GM23338 (cell line): ENCODE measurements around the gene MIDN. TPM values are rescaled to one million over a fixed set of nuclear protein-coding genes. Genes with fewer than 3 reads are reported as not detected.

Experiments
- ATAC-seq: fragments of 200-7000 bp; cut with Tn5 transposase; 3 replicates; pipeline ENCODE4 v1.9.1; 2020
- DNase-seq: peaks from one replicate; pipeline ENCODE4 v3.0.0-alpha.2; 2015; ENCODE audit warnings: low spot score
- H2AFZ ChIP-seq: fragments of 200-600 bp; sonication (generic); 2 replicates; pipeline ENCODE4 v1.8.0; 2016; ENCODE audit warnings: antibody characterized with exemption, mild to moderate bottlenecking, moderate library complexity
- H3F3A ChIP-seq: fragments of 200-600 bp; sonication (generic); replicated peaks from 2 replicates; pipeline ENCODE4 v1.8.0; 2017; ENCODE audit warnings: antibody characterized with exemption, mixed run types, low read depth
- H3K27ac ChIP-seq: fragments of 200-600 bp; sonication (generic); 2 replicates; pipeline ENCODE4 v1.6.1; 2016; ENCODE audit warnings: low read depth
- H3K27me3 ChIP-seq: fragments of 200-600 bp; sonication (generic); 2 replicates; pipeline ENCODE4 v1.8.0; 2016; ENCODE audit warnings: mild to moderate bottlenecking, mixed run types, moderate library complexity; ENCODE audit not compliant: insufficient read depth
- H3K36me3 ChIP-seq: fragments of 200-600 bp; sonication (generic); 2 replicates; pipeline ENCODE4 v1.8.0; 2016; ENCODE audit warnings: mild to moderate bottlenecking; ENCODE audit not compliant: insufficient read depth
- H3K4me1 ChIP-seq: fragments of 200-600 bp; sonication (generic); 2 replicates; pipeline ENCODE4 v1.8.0; 2016; ENCODE audit warnings: mild to moderate bottlenecking, moderate library complexity; ENCODE audit not compliant: insufficient read depth
- H3K4me2 ChIP-seq: fragments of 200-600 bp; sonication (generic); 2 replicates; pipeline ENCODE4 v1.7.1; 2017; ENCODE audit warnings: mixed run types
- H3K4me3 ChIP-seq: fragments of 200-600 bp; sonication (generic); 2 replicates; pipeline ENCODE4 v1.6.1; 2016; ENCODE audit warnings: mixed run types
- H3K79me2 ChIP-seq: fragments of 200-600 bp; sonication (generic); replicated peaks from 2 replicates; pipeline ENCODE4 v1.8.0; 2017; ENCODE audit warnings: mild to moderate bottlenecking; ENCODE audit not compliant: insufficient read depth
- H3K9me2 ChIP-seq: fragments of 200-600 bp; sonication (generic); 2 replicates; pipeline ENCODE4 v1.8.0; 2017; ENCODE audit not compliant: insufficient read depth
- H4K20me1 ChIP-seq: fragments of 200-600 bp; sonication (generic); replicated peaks from 2 replicates; pipeline ENCODE4 v1.8.0; 2017; ENCODE audit warnings: mild to moderate bottlenecking; ENCODE audit not compliant: insufficient read depth
- H3K27ac Mint-ChIP-seq: 2 replicates; pipeline ENCODE4 v1.8.0; 2020; ENCODE audit warnings: inconsistent platforms, mild to moderate bottlenecking, moderate library complexity, mixed read lengths
- H3K27me3 Mint-ChIP-seq: 3 replicates; pipeline ENCODE4 v1.8.0; 2022; ENCODE audit warnings: low read depth, mild to moderate bottlenecking, moderate library complexity, mixed read lengths, inconsistent platforms; ENCODE audit not compliant: insufficient read depth, poor library complexity
- H3K36me3 Mint-ChIP-seq: 3 replicates; pipeline ENCODE4 v1.8.0; 2021; ENCODE audit warnings: low read depth, mild to moderate bottlenecking, inconsistent platforms, moderate library complexity, mixed read lengths
- H3K4me1 Mint-ChIP-seq: 3 replicates; pipeline ENCODE4 v1.8.0; 2020; ENCODE audit warnings: mild to moderate bottlenecking, inconsistent platforms, mixed read lengths
- H3K4me3 Mint-ChIP-seq: 3 replicates; pipeline ENCODE4 v1.8.0; 2021; ENCODE audit warnings: moderate library complexity, mild to moderate bottlenecking, inconsistent platforms, mixed read lengths
- H3K9me3 Mint-ChIP-seq: 3 replicates; pipeline ENCODE4 v1.8.0; 2020; ENCODE audit warnings: moderate library complexity, mild to moderate bottlenecking, inconsistent platforms, mixed read lengths
- CTCF ChIP-seq, 2 experiments: fragments of 200-600 bp in 1 of 2; sonication (generic) in 1 of 2; conservative IDR thresholded peaks; 2 replicates each; pipeline versions ENCODE4 v1.5.1 to v1.6.1; 2016 to 2017; ENCODE audit warnings: antibody characterized with exemption in 2 of 2, low read depth in 2 of 2, mild to moderate bottlenecking in 2 of 2, moderate library complexity in 1 of 2
- EZH2phosphoT487 ChIP-seq: fragments of 200-600 bp; sonication (generic); IDR thresholded peaks from one replicate; pipeline ENCODE4 v1.8.1; 2018; ENCODE audit warnings: antibody characterized with exemption; ENCODE audit not compliant: unreplicated experiment
- JUNB ChIP-seq: IDR thresholded peaks from one replicate; pipeline ENCODE4 v1.6.1; 2016; ENCODE audit warnings: antibody characterized with exemption; ENCODE audit not compliant: unreplicated experiment
- POLR2AphosphoS5 ChIP-seq: IDR thresholded peaks from 2 replicates; pipeline ENCODE4 v1.6.1; 2016; ENCODE audit warnings: antibody characterized with exemption, low read depth
- STAT1 ChIP-seq: IDR thresholded peaks from one replicate; pipeline ENCODE4 v1.6.1; 2016; ENCODE audit warnings: antibody characterized with exemption; ENCODE audit not compliant: unreplicated experiment
- ZNF114 ChIP-seq: fragments of 250-450 bp; sonication (Bioruptor Pico); IDR thresholded peaks from 2 replicates; pipeline ENCODE4 v1.5.0; 2020; ENCODE audit warnings: mild to moderate bottlenecking, moderate library complexity
- ZNF462 ChIP-seq: fragments of 250-450 bp; sonication (Bioruptor Pico); IDR thresholded peaks from 2 replicates; pipeline ENCODE4 v1.5.0; 2020; ENCODE audit warnings: mild to moderate bottlenecking, moderate library complexity
- polyA plus RNA-seq: library from polyadenylated mRNA; unstranded; fragments of >200 nt; fragmentation: Nextera tagmentation; extraction: Ambion mirVana; gene quantifications from 2 replicates; pipeline ENCODE4 v1.2.1, GENCODE V29; 2016
- total RNA-seq: library from RNA; depleted of rRNA; stranded (reverse); fragments of >200 nt; shearing (Covaris generic); gene quantifications from 2 replicates; pipeline ENCODE4 v1.2.3, GENCODE V29; 2014
- TF ChIP-seq, protein P1 (sequence below): IDR thresholded peaks from one replicate; pipeline ENCODE4 v1.6.1; 2018; ENCODE audit warnings: antibody characterized with exemption; ENCODE audit not compliant: unreplicated experiment

Gene MIDN
- total and polyA plus RNA-seq, 2 experiments from 2014 or later = 28.6 to 113 TPM

DNA sequence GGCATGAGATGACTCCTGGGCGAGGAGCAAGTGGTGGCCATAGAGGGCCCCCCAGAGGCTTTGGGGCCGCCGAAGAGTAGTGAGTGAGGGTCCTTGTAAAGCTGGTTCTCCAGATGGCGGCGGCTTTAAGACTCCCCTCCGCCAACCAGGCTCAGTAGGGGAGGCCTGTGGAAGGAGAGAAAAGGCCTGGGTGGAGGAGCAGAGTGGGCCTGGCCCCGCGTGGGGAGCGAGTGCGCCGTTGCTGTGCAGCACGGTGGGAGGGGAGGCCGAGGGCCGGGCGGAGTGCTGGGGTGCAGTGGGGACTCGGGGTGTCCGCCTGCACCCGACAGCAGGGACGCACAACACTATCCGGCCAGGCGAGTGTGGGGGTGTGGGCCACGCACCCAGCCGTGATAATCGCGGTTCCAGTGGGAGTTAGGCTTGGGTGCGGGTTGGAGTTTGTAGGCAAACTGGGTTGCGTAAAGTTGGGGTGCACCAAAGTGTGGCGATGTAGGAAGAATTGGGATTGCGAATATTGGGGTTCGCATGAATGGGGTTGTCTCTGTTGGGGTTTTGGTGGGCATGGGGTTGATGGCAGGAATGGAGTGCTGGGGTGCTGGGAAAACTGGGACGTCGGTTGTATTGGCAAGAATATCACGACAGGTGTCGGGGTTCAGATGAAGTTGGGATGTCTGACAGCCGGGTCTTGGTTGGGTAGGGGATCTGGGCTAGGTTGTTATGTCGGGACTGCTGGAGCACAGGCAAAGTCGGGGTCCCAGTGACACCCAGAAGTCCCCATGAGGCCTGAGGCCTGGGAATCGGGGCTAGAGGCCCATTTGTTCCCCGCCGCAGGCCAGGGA, 20.1 kb downstream of the MIDN start:
- Mint-ChIP-seq H3K4me1 (peaks cover 59% of the 10 kb centered on the region), H3K27ac (peak overlapping the region; percentile 63; the same call in 1 of the 2 replicates), H3K4me3 (peak overlapping the region; percentile 57), H3K36me3 (peaks cover 45% of the 10 kb centered on the region), H3K27me3 (peaks cover 51% of the 10 kb centered on the region), H3K9me3 (peaks cover 2% of the 10 kb centered on the region; the same call in 2 of the 3 replicates)
- Histone ChIP-seq H3K4me3 (peak overlapping the region; percentile 94), H3K27ac (no peak overlapping the region), H2AFZ (no peak overlapping the region), H4K20me1 (peaks cover 30% of the 10 kb centered on the region), H3K27me3 (peaks cover 10% of the 10 kb centered on the region; the same call in 1 of the 2 replicates), H3K4me2 (peak overlapping the region; percentile 95), H3F3A (peaks cover 57% of the 10 kb centered on the region), H3K9me2 (no peaks in the 10 kb centered on the region), H3K4me1 (peaks cover 41% of the 10 kb centered on the region), H3K79me2 (peaks cover 39% of the 10 kb centered on the region), H3K36me3 (peaks cover 26% of the 10 kb centered on the region)
- TF ChIP-seq CTCF (conservative IDR thresholded peaks at IDR 0.05; ENCODE audit: low read depth in 2 of 2) = no peak
- TF ChIP-seq, protein P1, sequence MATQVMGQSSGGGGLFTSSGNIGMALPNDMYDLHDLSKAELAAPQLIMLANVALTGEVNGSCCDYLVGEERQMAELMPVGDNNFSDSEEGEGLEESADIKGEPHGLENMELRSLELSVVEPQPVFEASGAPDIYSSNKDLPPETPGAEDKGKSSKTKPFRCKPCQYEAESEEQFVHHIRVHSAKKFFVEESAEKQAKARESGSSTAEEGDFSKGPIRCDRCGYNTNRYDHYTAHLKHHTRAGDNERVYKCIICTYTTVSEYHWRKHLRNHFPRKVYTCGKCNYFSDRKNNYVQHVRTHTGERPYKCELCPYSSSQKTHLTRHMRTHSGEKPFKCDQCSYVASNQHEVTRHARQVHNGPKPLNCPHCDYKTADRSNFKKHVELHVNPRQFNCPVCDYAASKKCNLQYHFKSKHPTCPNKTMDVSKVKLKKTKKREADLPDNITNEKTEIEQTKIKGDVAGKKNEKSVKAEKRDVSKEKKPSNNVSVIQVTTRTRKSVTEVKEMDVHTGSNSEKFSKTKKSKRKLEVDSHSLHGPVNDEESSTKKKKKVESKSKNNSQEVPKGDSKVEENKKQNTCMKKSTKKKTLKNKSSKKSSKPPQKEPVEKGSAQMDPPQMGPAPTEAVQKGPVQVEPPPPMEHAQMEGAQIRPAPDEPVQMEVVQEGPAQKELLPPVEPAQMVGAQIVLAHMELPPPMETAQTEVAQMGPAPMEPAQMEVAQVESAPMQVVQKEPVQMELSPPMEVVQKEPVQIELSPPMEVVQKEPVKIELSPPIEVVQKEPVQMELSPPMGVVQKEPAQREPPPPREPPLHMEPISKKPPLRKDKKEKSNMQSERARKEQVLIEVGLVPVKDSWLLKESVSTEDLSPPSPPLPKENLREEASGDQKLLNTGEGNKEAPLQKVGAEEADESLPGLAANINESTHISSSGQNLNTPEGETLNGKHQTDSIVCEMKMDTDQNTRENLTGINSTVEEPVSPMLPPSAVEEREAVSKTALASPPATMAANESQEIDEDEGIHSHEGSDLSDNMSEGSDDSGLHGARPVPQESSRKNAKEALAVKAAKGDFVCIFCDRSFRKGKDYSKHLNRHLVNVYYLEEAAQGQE = no peak
- no peak for TF ChIP-seq JUNB
- no peak for TF ChIP-seq EZH2phosphoT487
- DNase-seq = no peak
- ATAC-seq = no peak

- peaks cover 44% of the 10 kb centered on the region for H3K79me2 ChIP-seq
- no peak within 1 kb of the TSS for H2AFZ ChIP-seq
- peaks cover 36% of the 10 kb centered on the region for H4K20me1 ChIP-seq
- peak within 1 kb of the TSS; percentile 94 for H3K4me3 ChIP-seq
- H3K4me2 ChIP-seq = peak within 1 kb of the TSS; percentile 100
- Mint-ChIP-seq H3K4me1 (peaks cover 65% of the 10 kb centered on the region), H3K27ac (peak within 1 kb of the TSS; percentile 98), H3K36me3 (peaks cover 51% of the 10 kb centered on the region), H3K27me3 (peaks cover 56% of the 10 kb centered on the region), H3K9me3 (peaks cover 2% of the 10 kb centered on the region; the same call in 2 of the 3 replicates), H3K4me3 (peak within 1 kb of the TSS; percentile 89)
- H3K9me2 ChIP-seq = no peaks in the 10 kb centered on the region
- ATAC-seq = peak; percentile 40
- H3F3A ChIP-seq = peaks cover 59% of the 10 kb centered on the region
- peaks cover 46% of the 10 kb centered on the region for H3K4me1 ChIP-seq
- peaks cover 31% of the 10 kb centered on the region for H3K36me3 ChIP-seq
- peaks cover 10% of the 10 kb centered on the region; the same call in 1 of the 2 replicates for H3K27me3 ChIP-seq
- peak within 1 kb of the TSS; percentile 98 for H3K27ac ChIP-seq
- DNase-seq = peak; percentile 100
- TF ChIP-seq ZNF114 (CRISPR knock-in tag) (peak; percentile 98; the same call in 1 of the 2 replicates), STAT1 (no peak), POLR2AphosphoS5 (peak; percentile 98), ZNF462 (CRISPR knock-in tag) (no peak)
Measured at GRCh38 chr19:1269065-1269477, 20.7 kb downstream of the MIDN start, which contains the start of gene CIRBP. Gene CIRBP, plus strand, starts transcription at chr19:1269332. Its CDS starts 1,602 bp downstream, at chr19:1270934.
